HUES6 (cell line): ENCODE results near the gene RNH1.

Source experiments
- H3K27ac ChIP-seq: 2 replicates; pipeline ENCODE4 v1.7.0; 2013; ENCODE audit warnings: low read depth, mild to moderate bottlenecking, low read length, inconsistent platforms
- H3K27me3 ChIP-seq: 2 replicates; pipeline ENCODE4 v1.6.1; 2013; ENCODE audit warnings: low read length; ENCODE audit not compliant: control insufficient read depth, insufficient read depth
- H3K36me3 ChIP-seq: 2 replicates; pipeline ENCODE4 v1.6.1; 2013; ENCODE audit warnings: low read length; ENCODE audit not compliant: control insufficient read depth, insufficient read depth
- H3K4me1 ChIP-seq: 2 replicates; pipeline ENCODE4 v1.6.1; 2013; ENCODE audit warnings: low read length; ENCODE audit not compliant: control insufficient read depth, insufficient read depth
- H3K4me3 ChIP-seq: 2 replicates; pipeline ENCODE4 v1.5.1; 2013; ENCODE audit warnings: low read depth, low read length
- H3K9ac ChIP-seq: one replicate; pipeline ENCODE4 v1.6.1; 2013; ENCODE audit warnings: mild to moderate bottlenecking, low read length
- H3K9me3 ChIP-seq: 2 replicates; pipeline ENCODE4 v1.6.1; 2013; ENCODE audit warnings: low read depth, low read length; ENCODE audit not compliant: control insufficient read depth, insufficient read depth

Gene RNH1

DNA sequence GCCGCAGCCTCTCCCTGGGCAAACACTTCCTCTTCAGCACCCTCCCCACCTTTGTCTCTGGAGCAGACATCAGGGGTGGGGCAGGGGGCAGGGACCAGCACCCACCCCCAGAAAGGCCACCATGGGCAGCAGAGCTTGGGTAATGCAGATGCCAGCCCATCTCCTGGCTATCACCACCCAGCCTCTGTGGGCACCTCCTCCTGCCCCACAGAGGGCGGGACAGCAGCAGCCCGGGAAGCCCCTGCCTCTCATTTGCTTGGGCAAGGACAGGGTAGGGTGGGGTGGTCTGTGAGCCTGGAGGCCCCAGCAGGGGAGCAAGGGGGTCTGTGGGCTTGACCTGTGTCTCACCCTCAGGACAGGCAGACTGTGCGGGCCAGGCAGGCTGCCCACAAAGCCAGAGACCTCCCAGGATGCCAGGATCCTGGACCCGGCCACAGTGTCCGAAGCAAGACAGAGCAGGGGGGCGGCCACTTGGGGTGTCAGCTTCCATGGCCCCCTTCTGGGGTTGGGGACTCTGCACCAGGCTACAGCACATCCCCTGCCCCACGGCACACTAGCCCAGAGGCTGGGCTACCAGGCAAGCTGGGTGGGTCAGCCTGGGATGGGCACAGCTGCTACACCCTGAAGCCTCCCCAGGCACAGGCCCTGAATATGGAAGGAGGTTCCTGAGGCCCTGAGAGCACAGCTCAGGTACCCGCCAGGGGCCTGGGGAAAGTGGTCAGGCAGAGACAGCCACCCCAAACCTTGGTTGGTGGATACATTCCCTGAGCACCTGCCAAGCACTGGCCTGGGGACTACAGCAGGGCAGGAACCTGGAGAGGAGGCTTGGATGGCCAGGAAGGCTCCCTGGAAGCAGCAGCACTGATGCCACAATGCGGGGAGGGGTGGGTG, 4.5 kb downstream of the RNH1 start:
- no peak overlapping the region for H3K9ac ChIP-seq
- no peaks in the 10 kb centered on the region for H3K4me1 ChIP-seq
- no peak overlapping the region for H3K4me3 ChIP-seq
- H3K9me3 ChIP-seq, result peaks cover 2% of the 10 kb centered on the region; the same call in 1 of the 2 replicates
- peaks cover 45% of the 10 kb centered on the region for H3K36me3 ChIP-seq
- no peaks in the 10 kb centered on the region for H3K27me3 ChIP-seq
- no peak overlapping the region for H3K27ac ChIP-seq

- H3K9ac ChIP-seq, result no peak overlapping the region
Measured at GRCh38 chr11:501683-502287, 5.3 kb downstream of the RNH1 start.

GRCh38 chr11:501001-501682, 5.9 kb downstream of the RNH1 start:
- H3K9me3 ChIP-seq, result peaks cover 10% of the 10 kb centered on the region; the same call in 1 of the 2 replicates
- H3K27ac ChIP-seq, result no peak overlapping the region
- H3K27me3 ChIP-seq, result no peaks in the 10 kb centered on the region
- peaks cover 54% of the 10 kb centered on the region for H3K36me3 ChIP-seq
- H3K4me1 ChIP-seq, result no peaks in the 10 kb centered on the region
- no peak overlapping the region for H3K4me3 ChIP-seq
- peak overlapping the region; percentile 29 for H3K9ac ChIP-seq

More at GRCh38 chr11:501683-502287, 5.3 kb downstream of the RNH1 start:
- H3K9me3 ChIP-seq, result peaks cover 10% of the 10 kb centered on the region; the same call in 1 of the 2 replicates
- H3K27ac ChIP-seq, result no peak overlapping the region
- peaks cover 52% of the 10 kb centered on the region for H3K36me3 ChIP-seq
- no peak overlapping the region for H3K4me3 ChIP-seq
- H3K4me1 ChIP-seq, result no peaks in the 10 kb centered on the region
- H3K27me3 ChIP-seq, result no peaks in the 10 kb centered on the region

DNA sequence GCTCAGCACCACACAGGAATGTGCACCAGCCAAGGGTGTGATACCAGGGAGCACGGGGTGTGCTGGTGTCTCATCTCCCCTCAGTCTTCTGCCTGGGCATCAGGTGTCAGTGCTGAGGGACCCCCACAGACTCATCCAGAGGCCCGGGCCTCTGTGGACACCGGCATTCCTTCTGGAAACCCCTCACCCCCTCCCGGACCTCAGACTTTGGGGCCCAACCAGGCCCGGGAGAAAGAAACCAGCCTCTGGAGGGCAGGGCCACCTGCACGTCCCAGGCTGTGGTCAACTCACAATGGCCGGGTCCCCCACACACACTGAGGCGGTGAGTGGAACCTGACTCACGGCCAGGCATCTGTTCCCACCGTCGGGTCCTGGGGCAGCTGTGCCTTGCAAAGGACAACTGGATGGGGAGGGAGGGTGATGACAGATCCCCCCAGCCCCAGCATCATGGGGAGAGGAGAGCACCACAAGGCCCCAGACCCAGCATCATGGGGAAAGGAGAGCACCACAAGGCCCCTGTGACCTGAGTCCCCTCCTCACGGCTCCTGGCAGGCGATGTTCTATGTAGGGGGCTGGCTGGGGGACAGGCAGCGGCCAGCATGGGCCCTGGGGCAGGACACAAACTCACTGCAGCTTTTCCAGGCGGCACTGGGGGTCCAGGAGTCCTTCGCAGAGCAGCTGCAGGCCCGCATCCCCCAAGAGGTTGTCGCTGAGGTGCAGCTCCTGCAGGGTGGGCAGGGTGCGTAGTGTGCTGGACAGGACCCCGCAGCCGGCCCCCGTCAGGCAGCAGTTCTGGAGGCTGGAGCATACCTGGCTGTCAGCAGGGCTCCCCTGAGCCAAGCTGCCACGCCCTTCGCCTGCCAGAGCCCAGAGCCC, 7.6 kb downstream of the RNH1 start:
- H3K9me3 ChIP-seq, result peaks cover 10% of the 10 kb centered on the region; the same call in 1 of the 2 replicates
- H3K9ac ChIP-seq, result no peak overlapping the region
- no peak overlapping the region for H3K27ac ChIP-seq
- H3K4me1 ChIP-seq, result no peaks in the 10 kb centered on the region
- no peaks in the 10 kb centered on the region for H3K27me3 ChIP-seq
- no peak overlapping the region for H3K4me3 ChIP-seq
- H3K36me3 ChIP-seq, result peaks cover 68% of the 10 kb centered on the region

DNA sequence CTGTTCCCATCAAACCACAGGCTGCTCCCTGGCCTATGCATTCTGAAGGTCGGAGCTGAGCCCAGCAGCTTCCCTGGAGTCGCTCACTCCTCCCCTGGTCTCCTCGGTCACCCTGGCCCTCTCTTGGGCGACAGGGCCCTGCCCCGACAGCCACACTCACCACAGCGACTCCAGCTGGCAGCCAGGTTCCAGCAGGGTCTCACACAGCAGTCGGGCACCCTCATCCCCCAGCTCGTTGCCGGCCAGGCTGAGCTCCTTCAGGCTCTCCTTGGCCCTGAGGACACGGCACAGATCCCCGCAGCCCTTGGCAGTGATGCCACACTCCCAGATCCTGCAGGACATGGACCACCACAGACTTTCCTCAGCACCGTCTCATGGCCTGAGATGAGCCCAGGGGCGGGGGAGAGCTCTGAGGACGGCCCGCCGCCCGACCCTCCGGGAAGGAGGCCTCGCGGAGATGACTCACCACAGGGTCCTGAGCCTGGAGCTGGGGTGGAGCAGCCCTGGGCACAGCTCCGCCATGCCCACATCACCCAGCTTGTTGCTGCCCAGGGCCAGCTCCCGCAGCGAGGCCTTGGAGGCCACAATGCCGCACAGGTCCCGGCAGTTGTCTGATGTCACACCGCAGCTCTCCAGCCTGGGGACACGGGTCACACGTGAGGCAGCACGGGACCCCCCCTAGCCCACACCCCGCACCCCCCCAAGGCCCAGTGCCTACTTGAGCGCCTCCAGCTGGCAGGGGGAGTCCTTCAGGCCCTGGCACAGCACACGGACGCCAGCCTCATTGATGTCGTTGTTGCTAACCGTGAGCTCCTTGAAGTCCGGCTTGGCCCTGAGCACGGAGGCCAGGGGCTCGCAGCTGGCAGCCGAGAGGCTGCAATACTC, 8.5 kb downstream of the RNH1 start:
- Histone ChIP-seq H3K36me3 (peaks cover 74% of the 10 kb centered on the region), H3K27me3 (no peaks in the 10 kb centered on the region), H3K9me3 (peaks cover 10% of the 10 kb centered on the region; the same call in 1 of the 2 replicates), H3K4me1 (no peaks in the 10 kb centered on the region), H3K9ac (no peak overlapping the region), H3K4me3 (no peak overlapping the region), H3K27ac (no peak overlapping the region)

- no peak overlapping the region for H3K4me3 ChIP-seq
- H3K9ac ChIP-seq, result no peak overlapping the region
- H3K4me1 ChIP-seq, result no peaks in the 10 kb centered on the region
- peaks cover 79% of the 10 kb centered on the region for H3K36me3 ChIP-seq
- peaks cover 10% of the 10 kb centered on the region; the same call in 1 of the 2 replicates for H3K9me3 ChIP-seq
- H3K27me3 ChIP-seq, result no peaks in the 10 kb centered on the region
- no peak overlapping the region for H3K27ac ChIP-seq
Measured at GRCh38 chr11:497565-498296, 9.3 kb downstream of the RNH1 start.

GRCh38 chr11:496834-497564, 10.0 kb downstream of the RNH1 start:
- Histone ChIP-seq H3K36me3 (peaks cover 79% of the 10 kb centered on the region), H3K4me1 (no peaks in the 10 kb centered on the region), H3K27ac (no peak overlapping the region), H3K9me3 (peaks cover 10% of the 10 kb centered on the region; the same call in 1 of the 2 replicates), H3K4me3 (no peak overlapping the region), H3K9ac (no peak overlapping the region), H3K27me3 (no peaks in the 10 kb centered on the region)

GRCh38 chr11:495537-495931, 11.5 kb downstream of the RNH1 start:
- Histone ChIP-seq H3K9ac (no peak overlapping the region), H3K4me3 (no peak overlapping the region), H3K4me1 (no peaks in the 10 kb centered on the region), H3K36me3 (peaks cover 73% of the 10 kb centered on the region), H3K27me3 (no peaks in the 10 kb centered on the region), H3K27ac (no peak overlapping the region), H3K9me3 (peaks cover 10% of the 10 kb centered on the region; the same call in 1 of the 2 replicates)
